ENCODE results near the gene CNDP2.

DNA sequence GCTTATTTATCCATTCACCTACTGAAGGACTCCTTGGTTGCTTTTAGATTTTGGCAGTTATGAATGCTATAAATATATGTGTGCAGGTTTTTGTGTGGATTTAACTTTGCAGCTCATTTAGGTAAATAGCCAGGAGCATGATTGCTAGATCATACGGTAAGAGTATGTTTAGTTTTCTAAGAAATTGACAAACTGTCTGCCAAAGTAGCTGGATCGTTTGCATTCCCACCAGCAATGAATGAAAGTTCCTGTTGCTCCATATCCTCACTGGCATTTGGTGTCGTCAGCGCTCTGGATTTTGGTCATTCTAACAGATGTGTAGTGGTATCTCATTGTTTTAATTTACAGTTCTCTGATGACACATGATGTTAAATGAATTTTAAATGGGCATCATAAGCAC is 30.4 kb upstream of the CNDP2 start:
- TF ChIP-seq, protein P1, sequence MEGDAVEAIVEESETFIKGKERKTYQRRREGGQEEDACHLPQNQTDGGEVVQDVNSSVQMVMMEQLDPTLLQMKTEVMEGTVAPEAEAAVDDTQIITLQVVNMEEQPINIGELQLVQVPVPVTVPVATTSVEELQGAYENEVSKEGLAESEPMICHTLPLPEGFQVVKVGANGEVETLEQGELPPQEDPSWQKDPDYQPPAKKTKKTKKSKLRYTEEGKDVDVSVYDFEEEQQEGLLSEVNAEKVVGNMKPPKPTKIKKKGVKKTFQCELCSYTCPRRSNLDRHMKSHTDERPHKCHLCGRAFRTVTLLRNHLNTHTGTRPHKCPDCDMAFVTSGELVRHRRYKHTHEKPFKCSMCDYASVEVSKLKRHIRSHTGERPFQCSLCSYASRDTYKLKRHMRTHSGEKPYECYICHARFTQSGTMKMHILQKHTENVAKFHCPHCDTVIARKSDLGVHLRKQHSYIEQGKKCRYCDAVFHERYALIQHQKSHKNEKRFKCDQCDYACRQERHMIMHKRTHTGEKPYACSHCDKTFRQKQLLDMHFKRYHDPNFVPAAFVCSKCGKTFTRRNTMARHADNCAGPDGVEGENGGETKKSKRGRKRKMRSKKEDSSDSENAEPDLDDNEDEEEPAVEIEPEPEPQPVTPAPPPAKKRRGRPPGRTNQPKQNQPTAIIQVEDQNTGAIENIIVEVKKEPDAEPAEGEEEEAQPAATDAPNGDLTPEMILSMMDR (IDR thresholded peaks at IDR 0.05; ENCODE audit: low read length) = no peak
- no peak for TF ChIP-seq EZH2 (optimal IDR thresholded peaks at IDR 0.05; ENCODE audit: low read depth, low read length)

Measured in MM.1S (cell line).